ENCODE measurements around the gene ALAS1.
"Not testable (repeated sequence)": the region's sequence is repeated elsewhere in the genome, so short reads cannot be mapped to it uniquely, and the experiment has no call there.

The ALAS1 gene

DNA sequence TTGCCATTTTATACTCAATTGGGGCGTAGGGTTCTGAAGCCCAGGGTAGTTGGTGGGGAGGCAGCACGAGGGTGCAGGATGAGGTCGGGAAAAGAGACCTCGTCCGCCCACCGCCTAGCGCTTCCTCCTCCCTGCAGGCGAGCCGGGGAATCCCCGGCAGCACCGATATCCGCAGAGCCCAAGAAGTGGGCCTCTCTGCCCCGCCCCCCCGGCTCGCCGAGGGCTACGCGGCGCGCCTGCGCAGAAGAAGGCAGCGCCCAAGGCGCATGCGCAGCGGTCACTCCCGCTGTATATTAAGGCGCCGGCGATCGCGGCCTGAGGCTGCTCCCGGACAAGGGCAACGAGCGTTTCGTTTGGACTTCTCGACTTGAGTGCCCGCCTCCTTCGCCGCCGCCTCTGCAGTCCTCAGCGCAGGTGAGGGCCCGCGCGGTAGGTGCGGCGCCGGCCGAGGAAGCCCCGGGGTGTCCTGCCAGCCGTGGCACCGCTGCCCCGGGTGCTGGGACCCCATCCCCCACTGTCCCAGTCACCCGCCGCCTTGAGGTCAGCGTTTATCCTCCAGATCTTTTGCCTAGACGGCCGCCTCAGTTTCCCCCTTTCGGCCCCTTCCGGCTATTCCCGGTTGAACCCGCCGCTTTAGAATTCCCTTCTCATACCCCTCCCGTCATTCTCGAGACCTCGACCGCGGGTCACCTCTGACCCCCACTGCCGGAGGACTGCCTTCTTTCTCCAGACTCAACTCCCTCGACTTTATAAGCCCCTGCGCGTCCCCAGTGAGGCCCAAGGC is at the start of gene ALAS1:
TSS of gene ALAS1 (plus strand) at position 319 of the 784 bp plus-strand sequence. CDS start 1,082 bp downstream, outside the sequence.
- Histone ChIP-seq H3K27me3 (replicated peaks) (no peaks in the 10 kb centered on the region), H3K36me3 (replicated peaks) (peaks cover 17% of the 10 kb centered on the region), H3K27ac (peak within 1 kb of the TSS; percentile 44), H3K4me3 (ENCODE audit: low read depth, low read length) (peak within 1 kb of the TSS; percentile 84)
- in situ Hi-C loops (cut with HindIII; ENCODE audit: low pct_ligation_motif_present, low sequenced_read_pairs) = no loop called here
- TF ChIP-seq, protein P1, sequence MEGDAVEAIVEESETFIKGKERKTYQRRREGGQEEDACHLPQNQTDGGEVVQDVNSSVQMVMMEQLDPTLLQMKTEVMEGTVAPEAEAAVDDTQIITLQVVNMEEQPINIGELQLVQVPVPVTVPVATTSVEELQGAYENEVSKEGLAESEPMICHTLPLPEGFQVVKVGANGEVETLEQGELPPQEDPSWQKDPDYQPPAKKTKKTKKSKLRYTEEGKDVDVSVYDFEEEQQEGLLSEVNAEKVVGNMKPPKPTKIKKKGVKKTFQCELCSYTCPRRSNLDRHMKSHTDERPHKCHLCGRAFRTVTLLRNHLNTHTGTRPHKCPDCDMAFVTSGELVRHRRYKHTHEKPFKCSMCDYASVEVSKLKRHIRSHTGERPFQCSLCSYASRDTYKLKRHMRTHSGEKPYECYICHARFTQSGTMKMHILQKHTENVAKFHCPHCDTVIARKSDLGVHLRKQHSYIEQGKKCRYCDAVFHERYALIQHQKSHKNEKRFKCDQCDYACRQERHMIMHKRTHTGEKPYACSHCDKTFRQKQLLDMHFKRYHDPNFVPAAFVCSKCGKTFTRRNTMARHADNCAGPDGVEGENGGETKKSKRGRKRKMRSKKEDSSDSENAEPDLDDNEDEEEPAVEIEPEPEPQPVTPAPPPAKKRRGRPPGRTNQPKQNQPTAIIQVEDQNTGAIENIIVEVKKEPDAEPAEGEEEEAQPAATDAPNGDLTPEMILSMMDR (IDR thresholded peaks at IDR 0.05; ENCODE audit: low read depth, low read length, missing control alignments) = peak; percentile 31
- DNase-seq = peak; percentile 83

- TF ChIP-seq, protein P1 (IDR thresholded peaks at IDR 0.05; ENCODE audit: low read depth, low read length, missing control alignments) = no peak
- Histone ChIP-seq H3K27me3 (replicated peaks) (no peaks in the 10 kb centered on the region), H3K36me3 (replicated peaks) (no peaks in the 10 kb centered on the region), H3K4me3 (ENCODE audit: low read depth, low read length) (no peak overlapping the region), H3K27ac (no peak overlapping the region)
- DNase-seq = no peak
- in situ Hi-C loops (cut with HindIII; ENCODE audit: low pct_ligation_motif_present, low sequenced_read_pairs) = no loop called here
Observed at GRCh38 chr3:52149021-52149420, 48.9 kb upstream of the ALAS1 start.

GRCh38 chr3:52149726-52150125 is 48.2 kb upstream of the ALAS1 start:
- no peak for DNase-seq
- Histone ChIP-seq H3K27ac (no peak overlapping the region), H3K36me3 (replicated peaks) (no peaks in the 10 kb centered on the region), H3K27me3 (replicated peaks) (no peaks in the 10 kb centered on the region), H3K4me3 (ENCODE audit: low read depth, low read length) (no peak overlapping the region)
- in situ Hi-C loops (cut with HindIII; ENCODE audit: low pct_ligation_motif_present, low sequenced_read_pairs) = no loop called here
- TF ChIP-seq, protein P1 (IDR thresholded peaks at IDR 0.05; ENCODE audit: low read depth, low read length, missing control alignments) = no peak

DNA sequence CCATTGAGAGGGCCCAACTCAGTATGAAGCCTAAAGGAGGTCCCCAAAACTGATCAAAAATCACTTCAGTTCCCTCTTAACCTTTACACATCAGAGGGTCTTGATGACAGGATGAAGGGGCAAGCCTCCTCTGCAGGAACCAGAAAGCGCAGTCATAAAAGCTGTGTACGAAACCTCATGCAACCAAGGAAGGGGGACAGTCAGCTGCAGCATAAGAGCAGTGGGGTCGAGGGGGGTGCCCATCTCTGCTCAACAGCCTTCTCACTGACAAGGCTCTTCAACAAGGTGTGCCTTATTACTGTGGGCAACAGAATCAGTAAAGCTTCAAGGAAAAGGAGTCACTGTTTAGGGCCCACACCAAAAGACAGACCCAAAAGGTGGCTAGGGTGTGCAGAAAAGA is 47.6 kb upstream of the ALAS1 start:
- Histone ChIP-seq H3K27ac (no peak overlapping the region), H3K4me3 (ENCODE audit: low read depth, low read length) (no peak overlapping the region), H3K36me3 (replicated peaks) (no peaks in the 10 kb centered on the region), H3K27me3 (replicated peaks) (no peaks in the 10 kb centered on the region)
- no peak for DNase-seq
- in situ Hi-C loops (cut with HindIII; ENCODE audit: low pct_ligation_motif_present, low sequenced_read_pairs) = no loop called here
- TF ChIP-seq, protein P1 (IDR thresholded peaks at IDR 0.05; ENCODE audit: low read depth, low read length, missing control alignments) = no peak

DNA sequence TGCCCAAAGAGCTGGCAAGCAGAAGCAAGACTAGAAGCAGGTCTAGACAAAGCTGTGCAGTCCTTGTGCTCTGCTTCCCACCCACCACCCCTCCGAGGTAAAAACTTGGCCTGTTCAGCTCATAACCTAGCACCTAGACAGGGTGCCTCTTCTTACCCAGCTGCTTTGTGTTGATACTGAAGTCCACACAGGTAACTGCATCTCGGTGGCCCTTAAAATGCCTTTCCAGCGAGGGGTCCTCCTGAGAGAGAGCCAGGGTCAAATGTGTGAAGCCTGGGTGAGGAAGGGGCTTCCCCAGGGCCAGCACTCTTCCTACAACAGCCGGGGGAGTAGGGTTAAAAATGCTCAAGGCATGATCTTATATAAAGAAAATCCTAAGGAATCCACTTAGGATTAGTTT is 47.1 kb upstream of the ALAS1 start:
- in situ Hi-C loops (cut with HindIII; ENCODE audit: low pct_ligation_motif_present, low sequenced_read_pairs) = no loop called here
- Histone ChIP-seq H3K4me3 (ENCODE audit: low read depth, low read length) (no peak overlapping the region), H3K27ac (no peak overlapping the region), H3K27me3 (replicated peaks) (no peaks in the 10 kb centered on the region), H3K36me3 (replicated peaks) (no peaks in the 10 kb centered on the region)
- TF ChIP-seq, protein P1 (IDR thresholded peaks at IDR 0.05; ENCODE audit: low read depth, low read length, missing control alignments) = no peak
- no peak for DNase-seq

DNA sequence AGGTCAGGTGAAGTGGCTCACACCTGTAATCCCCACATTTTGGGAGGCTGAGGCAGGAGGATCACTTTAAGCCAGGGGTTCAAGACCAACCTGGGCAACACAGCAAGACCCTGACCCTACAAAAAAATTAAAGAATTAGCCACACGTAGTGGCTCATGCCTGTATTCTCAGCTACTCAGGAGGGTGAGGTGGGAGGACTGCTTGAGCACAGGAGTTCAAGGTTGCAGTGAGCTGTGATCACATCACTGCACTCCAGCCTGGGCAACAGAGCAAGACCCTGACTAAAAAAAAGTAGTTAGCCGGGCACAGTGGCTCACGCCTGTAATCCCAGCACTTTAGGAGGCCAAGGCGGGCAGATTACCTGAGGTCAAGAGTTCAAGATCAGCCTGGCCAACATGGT is 46.0 kb upstream of the ALAS1 start:
- DNase-seq; in situ Hi-C loops (cut with HindIII; ENCODE audit: low pct_ligation_motif_present, low sequenced_read_pairs): not testable (repeated sequence)

More for the DNA sequence above, 46.0 kb upstream of the ALAS1 start:
- not testable (repeated sequence) for H3K36me3 ChIP-seq (replicated peaks); H3K27ac ChIP-seq; H3K4me3 ChIP-seq (ENCODE audit: low read depth, low read length); H3K27me3 ChIP-seq (replicated peaks)

All from brain microvascular endothelial cell (primary cell).